Activated T-cell treated with anti-CD3 and anti-CD28 coated beads, Interleukin-2, amount 50 U/mL, for 4 hours (primary cell): ENCODE results near the gene CCDC196. TPM values are rescaled to one million over a fixed set of nuclear protein-coding genes. Genes with fewer than 3 reads are reported as not detected.
A peak's percentile ranks its signal among the peaks of the same experiment; 100 is the strongest.
"Not testable (repeated sequence)": the region's sequence is repeated elsewhere in the genome, so short reads cannot be mapped to it uniquely, and the experiment has no call there.

Experiments
- ATAC-seq, 2 donors: fragments of 200-7000 bp; cut with Tn5 transposase; one replicate each; pipeline ENCODE4 v1.10.0; 2021
- DNase-seq: peaks from one replicate; pipeline ENCODE4 v3.0.0-alpha.2; 2020
- H3K27me3 Mint-ChIP-seq: one replicate; pipeline ENCODE4 v1.8.0; 2021; ENCODE audit warnings: low read depth, mixed read lengths
- H3K36me3 Mint-ChIP-seq: one replicate; pipeline ENCODE4 v1.8.0; 2022; ENCODE audit warnings: mixed read lengths; ENCODE audit not compliant: insufficient read depth
- H3K4me1 Mint-ChIP-seq: one replicate; pipeline ENCODE4 v1.8.0; 2021; ENCODE audit warnings: low read depth, mixed read lengths
- H3K4me3 Mint-ChIP-seq: one replicate; pipeline ENCODE4 v1.8.0; 2021; ENCODE audit warnings: mild to moderate bottlenecking, moderate library complexity, mixed read lengths
- H3K9me3 Mint-ChIP-seq: one replicate; pipeline ENCODE4 v1.8.0; 2021; ENCODE audit warnings: mixed read lengths
- total RNA-seq, 3 donors: library from RNA; stranded (reverse); gene quantifications; one replicate each; pipeline ENCODE4 v1.2.1, GENCODE V29; 2021

CCDC196 gene
- total RNA-seq, 3 donors from 2014 or later, result not detected

GRCh38 chr14:66507181-66507721 is 21.1 kb downstream of the CCDC196 start:
- ATAC-seq (peak; percentile 10 to 23), DNase-seq (no peak)
- peak overlapping the region; percentile 86 for H3K4me3 Mint-ChIP-seq
- no peaks in the 10 kb centered on the region for H3K27me3 Mint-ChIP-seq
- peaks cover 2% of the 10 kb centered on the region for H3K36me3 Mint-ChIP-seq
- no peaks in the 10 kb centered on the region for H3K9me3 Mint-ChIP-seq
- H3K4me1 Mint-ChIP-seq, result peaks cover 34% of the 10 kb centered on the region

- H3K36me3 Mint-ChIP-seq, result peaks cover 1% of the 10 kb centered on the region
- H3K27me3 Mint-ChIP-seq, result no peaks in the 10 kb centered on the region
- ATAC-seq (peak; percentile 90 to 93), DNase-seq (peak; percentile 82)
- H3K4me3 Mint-ChIP-seq, result peak within 1 kb of the TSS; percentile 86
- H3K9me3 Mint-ChIP-seq, result no peaks in the 10 kb centered on the region
- peaks cover 37% of the 10 kb centered on the region for H3K4me1 Mint-ChIP-seq
Observed at GRCh38 chr14:66507722-66508546, 21.8 kb downstream of the CCDC196 start, which contains the start of gene GPHN. Gene GPHN, plus strand, starts transcription at chr14:66508147.

- ATAC-seq, result peak; percentile 1 to 8
- no peak for DNase-seq
- H3K27me3 Mint-ChIP-seq, result no peaks in the 10 kb centered on the region
Observed at GRCh38 chr14:66508547-66508845, 22.3 kb downstream of the CCDC196 start.

GRCh38 chr14:66508846-66509621 is 22.9 kb downstream of the CCDC196 start:
- Mint-ChIP-seq H3K9me3 (no peaks in the 10 kb centered on the region), H3K4me1 (peaks cover 40% of the 10 kb centered on the region), H3K27me3 (no peaks in the 10 kb centered on the region), H3K4me3 (peak overlapping the region; percentile 86), H3K36me3 (no peaks in the 10 kb centered on the region)
- peak; percentile 43 for DNase-seq
- ATAC-seq, result peak; percentile 25 to 32

More at GRCh38 chr14:66508547-66508845, 22.3 kb downstream of the CCDC196 start:
- Mint-ChIP-seq H3K4me3 (peak overlapping the region; percentile 86), H3K4me1 (peaks cover 40% of the 10 kb centered on the region), H3K36me3 (no peaks in the 10 kb centered on the region), H3K9me3 (no peaks in the 10 kb centered on the region)

GRCh38 chr14:66509874-66510273 is 23.7 kb downstream of the CCDC196 start:
- Mint-ChIP-seq H3K27me3 (no peaks in the 10 kb centered on the region), H3K9me3 (no peaks in the 10 kb centered on the region), H3K4me1 (peaks cover 40% of the 10 kb centered on the region), H3K4me3 (peak overlapping the region; percentile 86), H3K36me3 (no peaks in the 10 kb centered on the region)
- DNase-seq (no peak), ATAC-seq (no peak)

GRCh38 chr14:66511849-66512248 is 25.7 kb downstream of the CCDC196 start:
- peaks cover 35% of the 10 kb centered on the region for H3K4me1 Mint-ChIP-seq
- H3K4me3 Mint-ChIP-seq, result no peak overlapping the region
- DNase-seq, result no peak
- ATAC-seq, result no peak
- H3K9me3 Mint-ChIP-seq, result no peaks in the 10 kb centered on the region
- H3K36me3 Mint-ChIP-seq, result no peaks in the 10 kb centered on the region
- no peaks in the 10 kb centered on the region for H3K27me3 Mint-ChIP-seq

GRCh38 chr14:66514213-66514612 is 28.0 kb downstream of the CCDC196 start:
- ATAC-seq (no peak), DNase-seq (no peak)
- H3K4me1 Mint-ChIP-seq, result peaks cover 28% of the 10 kb centered on the region
- no peaks in the 10 kb centered on the region for H3K27me3 Mint-ChIP-seq
- H3K36me3 Mint-ChIP-seq, result no peaks in the 10 kb centered on the region
- peaks cover 3% of the 10 kb centered on the region for H3K9me3 Mint-ChIP-seq
- H3K4me3 Mint-ChIP-seq, result no peak overlapping the region

- H3K4me1 Mint-ChIP-seq, result peaks cover 15% of the 10 kb centered on the region
- DNase-seq, result no peak
Observed at GRCh38 chr14:66530526-66530925, 44.4 kb downstream of the CCDC196 start.

GRCh38 chr14:66539034-66539433 is 52.9 kb downstream of the CCDC196 start:
- Mint-ChIP-seq H3K4me1 (peaks cover 30% of the 10 kb centered on the region), H3K27me3 (no peaks in the 10 kb centered on the region), H3K4me3 (no peak overlapping the region), H3K36me3 (peaks cover 1% of the 10 kb centered on the region), H3K9me3 (no peaks in the 10 kb centered on the region)
- DNase-seq, result no peak
- ATAC-seq, result no peak

More at GRCh38 chr14:66530526-66530925, 44.4 kb downstream of the CCDC196 start:
- no peak for ATAC-seq
- Mint-ChIP-seq H3K4me3 (no peak overlapping the region), H3K36me3 (peaks cover 4% of the 10 kb centered on the region), H3K27me3 (no peaks in the 10 kb centered on the region), H3K9me3 (no peaks in the 10 kb centered on the region)

GRCh38 chr14:66540038-66540437 is 53.9 kb downstream of the CCDC196 start:
- ATAC-seq (no peak), DNase-seq (no peak)
- peaks cover 30% of the 10 kb centered on the region for H3K4me1 Mint-ChIP-seq
- no peaks in the 10 kb centered on the region for H3K36me3 Mint-ChIP-seq
- H3K4me3 Mint-ChIP-seq, result no peak overlapping the region
- H3K9me3 Mint-ChIP-seq, result no peaks in the 10 kb centered on the region
- no peaks in the 10 kb centered on the region for H3K27me3 Mint-ChIP-seq

- ATAC-seq (no peak), DNase-seq (no peak)
- Mint-ChIP-seq H3K4me1 (peaks cover 25% of the 10 kb centered on the region), H3K36me3 (no peaks in the 10 kb centered on the region), H3K27me3 (no peaks in the 10 kb centered on the region), H3K9me3 (no peaks in the 10 kb centered on the region), H3K4me3 (no peak overlapping the region)
Observed at GRCh38 chr14:66541627-66542026, 55.5 kb downstream of the CCDC196 start.

GRCh38 chr14:66543996-66544395 is 57.8 kb downstream of the CCDC196 start:
- Mint-ChIP-seq H3K4me1 (peaks cover 10% of the 10 kb centered on the region), H3K27me3 (no peaks in the 10 kb centered on the region), H3K4me3 (no peak overlapping the region), H3K9me3 (no peaks in the 10 kb centered on the region), H3K36me3 (peaks cover 1% of the 10 kb centered on the region)
- DNase-seq (no peak), ATAC-seq (no peak)

GRCh38 chr14:66545191-66545590 is 59.0 kb downstream of the CCDC196 start:
- ATAC-seq, H3K36me3 Mint-ChIP-seq, H3K4me3 Mint-ChIP-seq, H3K4me1 Mint-ChIP-seq, H3K9me3 Mint-ChIP-seq, H3K27me3 Mint-ChIP-seq, DNase-seq: not testable (repeated sequence)

- H3K36me3 Mint-ChIP-seq, H3K27me3 Mint-ChIP-seq: not testable (repeated sequence)
Observed at GRCh38 chr14:66545751-66546150, 59.6 kb downstream of the CCDC196 start.

More at GRCh38 chr14:66545751-66546150, 59.6 kb downstream of the CCDC196 start:
- H3K4me3 Mint-ChIP-seq, H3K4me1 Mint-ChIP-seq, DNase-seq, ATAC-seq, H3K9me3 Mint-ChIP-seq: not testable (repeated sequence)
